Chondrocyte (in vitro differentiated cells): ENCODE data around the gene MEOX1. TPM values are rescaled to one million over a fixed set of nuclear protein-coding genes. Genes with fewer than 3 reads are reported as not detected.

Source experiments
- DNase-seq: peaks from one replicate; pipeline ENCODE4 v3.0.0; 2021; ENCODE audit warnings: mixed read lengths, low spot score
- H3K27ac Mint-ChIP-seq: one replicate; pipeline ENCODE4 v1.8.0; 2021; ENCODE audit warnings: mild to moderate bottlenecking, moderate library complexity, mixed read lengths; ENCODE audit not compliant: unreplicated experiment
- H3K27me3 Mint-ChIP-seq: 2 replicates; pipeline ENCODE4 v1.8.0; 2021; ENCODE audit warnings: low read depth, mixed read lengths
- H3K36me3 Mint-ChIP-seq: 2 replicates; pipeline ENCODE4 v1.8.0; 2021; ENCODE audit warnings: low read depth, mixed read lengths
- H3K4me1 Mint-ChIP-seq: 2 replicates; pipeline ENCODE4 v1.8.0; 2021; ENCODE audit warnings: low read depth, mild to moderate bottlenecking, mixed read lengths
- H3K4me3 Mint-ChIP-seq: one replicate; pipeline ENCODE4 v1.8.0; 2021; ENCODE audit warnings: mild to moderate bottlenecking, moderate library complexity, mixed read lengths; ENCODE audit not compliant: unreplicated experiment
- H3K9me3 Mint-ChIP-seq: 2 replicates; pipeline ENCODE4 v1.8.0; 2021; ENCODE audit warnings: low read depth, mixed read lengths
- CTCF ChIP-seq: fragments of 200-600 bp; sonication (generic); IDR thresholded peaks from 2 replicates; pipeline ENCODE4 v1.5.0; 2021; ENCODE audit warnings: antibody characterized with exemption, mild to moderate bottlenecking, moderate library complexity
- total RNA-seq: library from RNA; stranded (reverse); gene quantifications from 3 replicates; pipeline ENCODE4 v1.2.1, GENCODE V29; 2021

MEOX1 gene
- total RNA-seq, 1 donor from 2014 or later = 0.07 TPM

- H3K4me3 Mint-ChIP-seq = no peak overlapping the region
- no peak for TF ChIP-seq CTCF
- no peak for DNase-seq
- H3K27me3 Mint-ChIP-seq = peaks cover 6% of the 10 kb centered on the region
- no peak overlapping the region for H3K27ac Mint-ChIP-seq
- H3K4me1 Mint-ChIP-seq = no peaks in the 10 kb centered on the region
- no peaks in the 10 kb centered on the region for H3K9me3 Mint-ChIP-seq
- no peaks in the 10 kb centered on the region for H3K36me3 Mint-ChIP-seq
Observed at GRCh38 chr17:43620147-43620546, 41.6 kb downstream of the MEOX1 start.

- H3K4me3 Mint-ChIP-seq = no peak overlapping the region
- peaks cover 6% of the 10 kb centered on the region for H3K27me3 Mint-ChIP-seq
- H3K9me3 Mint-ChIP-seq = no peaks in the 10 kb centered on the region
- DNase-seq = no peak
- no peaks in the 10 kb centered on the region for H3K36me3 Mint-ChIP-seq
- no peak for TF ChIP-seq CTCF
- H3K27ac Mint-ChIP-seq = no peak overlapping the region
- no peaks in the 10 kb centered on the region for H3K4me1 Mint-ChIP-seq
Observed at GRCh38 chr17:43619705-43620104, 42.0 kb downstream of the MEOX1 start.

GRCh38 chr17:43618276-43618675, 43.4 kb downstream of the MEOX1 start:
- Mint-ChIP-seq H3K4me1 (no peaks in the 10 kb centered on the region), H3K27ac (no peak overlapping the region), H3K27me3 (peaks cover 6% of the 10 kb centered on the region), H3K9me3 (no peaks in the 10 kb centered on the region), H3K4me3 (no peak overlapping the region), H3K36me3 (no peaks in the 10 kb centered on the region)
- no peak for DNase-seq
- no peak for TF ChIP-seq CTCF

GRCh38 chr17:43616852-43617251, 44.9 kb downstream of the MEOX1 start:
- no peak overlapping the region for H3K27ac Mint-ChIP-seq
- H3K36me3 Mint-ChIP-seq = no peaks in the 10 kb centered on the region
- H3K27me3 Mint-ChIP-seq = peaks cover 2% of the 10 kb centered on the region
- no peak overlapping the region for H3K4me3 Mint-ChIP-seq
- H3K4me1 Mint-ChIP-seq = no peaks in the 10 kb centered on the region
- TF ChIP-seq CTCF = no peak
- no peak for DNase-seq
- no peaks in the 10 kb centered on the region for H3K9me3 Mint-ChIP-seq

- peaks cover 2% of the 10 kb centered on the region for H3K27me3 Mint-ChIP-seq
- no peak for TF ChIP-seq CTCF
- H3K27ac Mint-ChIP-seq = no peak overlapping the region
- DNase-seq = no peak
- H3K4me3 Mint-ChIP-seq = no peak overlapping the region
- H3K4me1 Mint-ChIP-seq = no peaks in the 10 kb centered on the region
- H3K36me3 Mint-ChIP-seq = no peaks in the 10 kb centered on the region
- H3K9me3 Mint-ChIP-seq = no peaks in the 10 kb centered on the region
Observed at GRCh38 chr17:43616421-43616820, 45.3 kb downstream of the MEOX1 start.
